Lower lobe of right lung (tissue), 2 donors: ENCODE results near the gene IL25. TPM values are rescaled to one million over a fixed set of nuclear protein-coding genes. Genes with fewer than 3 reads are reported as not detected.

Experiments used
- ATAC-seq, 2 donors: fragments of 200-7000 bp; cut with Tn5 transposase; one replicate each; pipeline ENCODE4 v1.9.1; 2020 to 2022; ENCODE audit warnings: mild to moderate bottlenecking in 2 of 2, moderate library complexity in 2 of 2
- DNase-seq: peaks from one replicate; pipeline ENCODE4 v3.0.0-alpha.2; 2020
- H3K27ac ChIP-seq: fragments of 200-600 bp; one replicate; pipeline ENCODE4 v1.8.0; 2022
- H3K27me3 ChIP-seq: fragments of 200-600 bp; one replicate; pipeline ENCODE4 v1.8.0; 2022; ENCODE audit warnings: low read depth
- H3K36me3 ChIP-seq: fragments of 200-600 bp; one replicate; pipeline ENCODE4 v1.8.0; 2022; ENCODE audit warnings: mild to moderate bottlenecking
- H3K4me1 ChIP-seq: fragments of 200-600 bp; one replicate; pipeline ENCODE4 v1.8.0; 2022
- H3K4me3 ChIP-seq: fragments of 200-600 bp; one replicate; pipeline ENCODE4 v1.8.0; 2022; ENCODE audit warnings: mild to moderate bottlenecking
- H3K9me3 ChIP-seq: fragments of 200-600 bp; one replicate; pipeline ENCODE4 v1.8.0; 2022
- CTCF ChIP-seq: fragments of 200-600 bp; IDR thresholded peaks from one replicate; pipeline ENCODE4 v1.8.0; 2022; ENCODE audit warnings: antibody characterized with exemption, mild to moderate bottlenecking
- intact Hi-C: fragments of 100-400 bp; cut with DNase I; formaldehyde crosslinking; loops from one replicate; pipeline ENCODE4 v1.11.0; 2022
- total RNA-seq: library from RNA; stranded (reverse); fragmentation: NEBNext Ultra II Directional; extraction: Animal tissue kit (Norgen Biotek cat#: 25700); gene quantifications from one replicate; pipeline ENCODE4 v1.2.1, GENCODE V29; 2021
- donor health status: DM: no; HTN: yes; CAD: no; lungs with severe emphysema.

IL25 gene
- total RNA-seq, 1 donor from 2014 or later = not detected

GRCh38 chr14:23373041-23373440, 432 bp downstream of the IL25 start:
- no peaks in the 10 kb centered on the region for H3K36me3 ChIP-seq
- TF ChIP-seq CTCF = no peak
- no peak overlapping the region for H3K4me3 ChIP-seq
- no peaks in the 10 kb centered on the region for H3K4me1 ChIP-seq
- H3K9me3 ChIP-seq = no peaks in the 10 kb centered on the region
- intact Hi-C loops = no loop called here
- DNase-seq = no peak
- no peak for ATAC-seq
- no peak overlapping the region for H3K27ac ChIP-seq
- peaks cover 5% of the 10 kb centered on the region for H3K27me3 ChIP-seq

GRCh38 chr14:23375527-23376251, 3.1 kb downstream of the IL25 start:
- no peak for TF ChIP-seq CTCF
- DNase-seq (no peak), ATAC-seq (no peak)
- no peaks in the 10 kb centered on the region for H3K36me3 ChIP-seq
- intact Hi-C loops = no loop called here
- no peak overlapping the region for H3K27ac ChIP-seq
- no peak overlapping the region for H3K4me3 ChIP-seq
- no peaks in the 10 kb centered on the region for H3K4me1 ChIP-seq
- H3K27me3 ChIP-seq = peaks cover 4% of the 10 kb centered on the region
- no peaks in the 10 kb centered on the region for H3K9me3 ChIP-seq

- H3K4me1 ChIP-seq = no peaks in the 10 kb centered on the region
- no peaks in the 10 kb centered on the region for H3K27me3 ChIP-seq
- intact Hi-C loops = no loop called here
- no peak within 1 kb of the TSS for H3K4me3 ChIP-seq
- no peaks in the 10 kb centered on the region for H3K9me3 ChIP-seq
- DNase-seq (no peak), ATAC-seq (no peak)
- no peaks in the 10 kb centered on the region for H3K36me3 ChIP-seq
- H3K27ac ChIP-seq = no peak within 1 kb of the TSS
- no peak for TF ChIP-seq CTCF
Observed at GRCh38 chr14:23376482-23377197, 4.0 kb downstream of the IL25 start, which contains the start of gene CMTM5. Gene CMTM5, plus strand, starts transcription at chr14:23377046. Its CDS starts 206 bp downstream, at chr14:23377252.

GRCh38 chr14:23377198-23377550, 4.6 kb downstream of the IL25 start:
- H3K36me3 ChIP-seq = no peaks in the 10 kb centered on the region
- intact Hi-C loops = no loop called here
- no peaks in the 10 kb centered on the region for H3K4me1 ChIP-seq
- H3K4me3 ChIP-seq = no peak overlapping the region
- DNase-seq (no peak), ATAC-seq (no peak)
- no peak overlapping the region for H3K27ac ChIP-seq
- no peak for TF ChIP-seq CTCF
- H3K27me3 ChIP-seq = peaks cover 2% of the 10 kb centered on the region
- H3K9me3 ChIP-seq = no peaks in the 10 kb centered on the region

- no peaks in the 10 kb centered on the region for H3K36me3 ChIP-seq
- intact Hi-C loops = no loop called here
- no peak for ATAC-seq
- no peaks in the 10 kb centered on the region for H3K4me1 ChIP-seq
- H3K27ac ChIP-seq = no peak overlapping the region
- TF ChIP-seq CTCF = no peak
- no peak for DNase-seq
- H3K27me3 ChIP-seq = peaks cover 4% of the 10 kb centered on the region
- no peaks in the 10 kb centered on the region for H3K9me3 ChIP-seq
- no peak overlapping the region for H3K4me3 ChIP-seq
Observed at GRCh38 chr14:23377573-23378563, 5.3 kb downstream of the IL25 start.
